HG03060 (cell line): ENCODE data around the gene VSIR.

Experiments
- ATAC-seq: cut with Tn5 transposase; IDR thresholded peaks from one replicate; pipeline ENCODE4 v1.9.1; 2021; ENCODE audit warnings: low read depth, moderate number of reproducible peaks; ENCODE audit not compliant: unreplicated experiment

VSIR gene

GRCh38 chr10:71698737-71699136 is 74.6 kb downstream of the VSIR start:
- no peak for ATAC-seq

GRCh38 chr10:71697938-71698709 is 75.2 kb downstream of the VSIR start:
- no peak for ATAC-seq
